Inflammatory macrophage (primary cell): ENCODE results near the gene FRMD3.

ENCODE experiments used
- DNase-seq, 2 donors: peaks; one replicate each; pipeline ENCODE4 v3.0.0-alpha.2; 2020 to 2022
- total RNA-seq, 18 experiments: gene quantifications; one replicate each; lab custom pipeline; 2026; ENCODE audit warnings: mixed read lengths in 6 of 18, inconsistent platforms in 2 of 18; lab: John Stamatoyannopoulos, UW

The FRMD3 gene
- 0.74 to 9.8 (median 3.1) reads per million in 18 experiments for total RNA-seq

DNA sequence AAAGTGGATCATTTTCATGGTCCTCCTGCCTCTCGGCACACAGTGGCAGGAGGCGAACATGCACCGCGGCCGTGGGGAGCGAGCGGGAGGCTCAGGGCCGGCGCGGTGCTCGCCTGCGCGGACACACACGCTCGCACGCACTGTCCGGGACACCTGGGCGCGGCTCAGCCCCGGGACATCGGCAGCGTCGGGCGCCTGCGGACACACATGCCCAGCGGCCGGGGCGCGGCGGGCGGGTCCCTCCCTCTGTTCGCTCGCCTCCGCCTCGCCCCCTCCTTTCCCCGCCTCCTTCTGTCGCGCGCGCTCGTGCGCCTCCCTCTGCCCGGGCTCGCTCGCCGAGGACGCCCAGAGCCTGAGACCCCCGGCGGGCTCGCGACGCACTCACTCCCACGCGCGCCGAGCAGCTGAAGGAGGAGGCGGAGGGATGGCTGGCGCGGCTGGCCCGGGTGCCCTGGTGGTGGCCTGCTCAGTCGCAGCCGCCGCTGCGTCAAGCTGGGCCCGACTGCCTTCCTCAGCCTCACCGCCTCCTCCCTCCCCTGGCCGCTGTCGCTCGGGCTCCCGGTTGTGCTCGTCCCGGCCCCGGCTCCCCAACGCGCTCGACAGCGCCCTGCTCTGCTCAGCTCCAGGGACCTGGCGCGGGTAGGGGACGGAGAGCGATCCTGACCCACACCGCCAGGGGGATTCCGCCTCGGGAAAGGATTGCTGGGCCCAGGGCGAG, at the start of gene FRMD3:
FRMD3 (minus strand) TSS at position 230 of the 718 bp plus-strand sequence; CDS start at position 60, 170 bp downstream.
- peak; percentile 78 to 83 for DNase-seq

DNA sequence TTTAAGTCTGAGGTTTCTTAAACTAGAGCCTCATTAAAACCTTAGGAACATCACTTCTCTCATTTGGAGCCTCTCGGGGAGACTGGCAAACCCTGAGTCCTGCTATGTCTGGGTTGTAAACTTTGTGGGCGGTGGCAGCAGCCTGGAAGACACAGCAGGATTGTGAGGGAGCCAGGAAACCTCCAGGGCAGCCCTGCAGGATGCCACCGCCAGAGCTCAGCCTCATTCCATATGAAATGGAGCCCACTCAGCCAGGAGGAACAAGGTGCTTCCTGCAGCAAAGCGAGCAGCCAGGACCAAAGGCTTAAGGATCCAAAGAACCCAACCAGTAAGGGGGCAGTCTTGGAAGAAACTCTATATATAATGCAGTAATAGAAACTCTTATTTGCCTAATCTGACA, 46.8 kb upstream of the FRMD3 start:
- DNase-seq = no peak

DNA sequence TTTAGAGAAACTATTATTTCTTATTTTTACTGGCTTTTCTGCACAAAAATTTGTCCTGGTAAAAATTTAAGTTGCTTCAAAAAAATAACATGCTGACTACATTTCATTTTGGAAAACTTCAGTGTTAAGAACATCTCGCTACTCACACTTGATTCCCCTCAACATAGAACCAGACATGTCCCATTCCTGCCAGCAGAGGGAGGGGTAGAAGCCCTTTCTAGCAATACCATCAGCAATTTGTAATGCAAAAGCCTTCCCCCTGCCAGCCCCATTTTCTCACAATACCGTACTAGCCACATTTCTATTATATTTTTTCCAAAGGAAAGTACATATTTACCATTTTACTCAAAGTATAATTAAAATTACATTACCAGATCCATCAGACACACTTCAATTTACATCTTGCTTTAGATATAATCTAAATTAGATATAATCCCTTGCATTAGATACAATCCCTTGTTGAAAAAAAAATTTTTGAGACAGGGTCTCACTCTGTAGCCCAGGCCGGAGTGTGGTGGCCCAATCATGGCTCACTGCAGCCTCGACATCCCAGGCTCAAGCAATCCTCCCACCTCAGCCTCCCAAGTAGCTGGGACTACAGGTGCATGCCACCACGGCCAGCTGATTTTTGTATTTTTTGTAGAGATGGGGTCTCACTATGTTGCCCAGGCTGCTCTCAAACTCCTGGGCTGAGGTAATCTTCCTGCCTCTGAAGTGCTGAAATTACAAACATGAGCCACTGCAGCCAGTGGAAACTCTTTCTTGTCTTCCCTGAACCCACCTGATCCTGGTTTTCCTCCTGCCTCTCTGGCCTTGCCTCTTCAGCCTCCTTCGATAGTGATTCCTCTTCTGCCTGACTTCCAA, 45.2 kb upstream of the FRMD3 start:
- peak; percentile 42 to 43 for DNase-seq

DNA sequence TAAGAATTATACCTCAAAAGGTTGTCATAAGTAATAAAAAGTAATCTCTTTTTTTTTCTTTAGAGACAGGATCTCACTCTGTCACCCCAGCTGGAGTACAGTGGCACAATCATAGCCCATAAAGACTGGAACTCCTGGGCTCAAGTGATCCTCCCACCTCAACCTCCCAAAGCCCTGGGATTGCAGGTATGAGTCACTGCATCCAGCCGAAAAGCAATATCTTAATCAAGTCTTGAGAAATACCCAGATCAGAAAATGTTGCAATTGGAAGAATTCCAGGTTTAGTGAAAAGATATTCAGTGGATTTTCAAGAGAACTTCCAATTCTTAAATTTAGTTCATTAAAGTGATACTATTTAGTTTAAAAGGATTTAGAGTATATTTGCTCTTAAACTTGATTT, 43.8 kb upstream of the FRMD3 start:
- no peak for DNase-seq

DNA sequence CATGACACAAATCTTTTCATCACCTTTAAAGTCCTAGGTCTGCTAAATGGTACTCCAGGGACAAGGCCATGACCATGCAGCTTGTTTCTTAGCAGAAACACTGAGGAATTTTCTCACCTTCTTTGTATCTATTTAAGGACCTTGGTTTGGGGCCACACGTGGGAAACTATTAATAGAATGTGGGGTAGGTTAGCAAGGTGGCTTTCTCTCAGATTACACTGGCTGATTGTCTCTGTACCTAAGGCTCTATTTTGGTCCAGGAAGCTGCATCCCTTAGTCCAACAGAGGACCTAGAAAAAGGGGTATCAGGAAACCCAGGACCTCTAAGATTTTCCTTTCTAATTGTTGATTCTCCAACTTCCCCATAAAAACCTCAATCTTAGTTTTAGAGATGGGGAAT, 36.3 kb upstream of the FRMD3 start:
- DNase-seq = no peak

DNA sequence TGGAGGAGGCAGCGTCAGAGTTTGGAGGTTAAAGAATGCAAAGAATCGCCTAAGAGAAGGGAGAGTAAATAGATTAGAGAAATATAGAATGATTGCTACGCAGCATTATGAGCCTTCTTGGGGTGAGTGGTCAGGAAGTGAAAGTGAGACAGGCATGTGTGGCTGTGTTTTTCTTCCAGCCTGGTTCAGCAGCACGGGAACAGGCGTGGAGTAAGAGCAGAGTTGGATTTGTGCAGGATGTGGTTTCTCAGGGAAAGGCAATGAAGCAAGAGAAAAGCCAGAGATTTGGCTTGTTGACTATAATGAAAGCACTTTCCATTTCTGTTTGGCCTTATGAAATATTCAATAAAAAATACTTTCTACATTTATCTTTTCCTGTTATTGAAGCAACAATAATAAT, 34.3 kb upstream of the FRMD3 start:
- peak; percentile 49 to 55 for DNase-seq

DNA sequence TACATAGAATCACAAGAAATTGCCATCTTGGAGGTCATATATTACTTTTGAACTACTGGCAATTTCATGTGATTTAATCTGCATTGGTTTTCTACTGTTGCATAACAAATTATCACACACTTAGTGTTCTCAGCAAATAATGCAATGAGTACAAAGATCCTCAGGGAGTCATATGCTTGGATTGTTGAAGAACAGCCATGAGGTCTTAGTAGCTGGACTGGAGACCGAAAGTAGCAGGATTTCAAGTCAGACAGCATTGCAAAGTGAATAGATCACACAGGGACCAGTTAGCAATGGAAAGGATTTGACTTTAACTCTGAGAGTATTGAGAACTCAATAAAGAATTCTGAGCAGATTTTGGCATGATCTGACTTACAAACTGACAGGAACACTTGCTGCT, 32.2 kb upstream of the FRMD3 start:
- DNase-seq = peak in 1 of 2 donors; percentile 11

DNA sequence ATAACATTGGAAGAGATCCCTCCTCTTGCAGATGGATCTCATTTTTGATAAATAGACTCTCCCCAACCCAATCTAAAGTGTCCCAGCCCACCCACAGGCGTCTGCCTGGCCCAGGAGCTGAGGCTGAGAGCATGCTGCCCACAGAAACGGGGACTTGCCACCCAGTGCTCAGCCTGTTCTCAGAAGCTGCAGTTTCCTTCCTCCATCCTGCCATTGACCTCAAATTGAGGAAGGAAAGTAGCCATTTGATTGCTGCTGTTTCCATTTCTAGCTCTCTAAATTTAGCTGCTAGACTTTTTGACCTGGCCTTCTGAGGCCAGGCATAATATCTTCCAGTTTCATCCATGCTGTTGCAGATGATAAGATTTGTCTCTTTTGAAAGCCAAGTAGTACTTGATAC, 31.1 kb upstream of the FRMD3 start:
- DNase-seq = peak; percentile 32 to 62

DNA sequence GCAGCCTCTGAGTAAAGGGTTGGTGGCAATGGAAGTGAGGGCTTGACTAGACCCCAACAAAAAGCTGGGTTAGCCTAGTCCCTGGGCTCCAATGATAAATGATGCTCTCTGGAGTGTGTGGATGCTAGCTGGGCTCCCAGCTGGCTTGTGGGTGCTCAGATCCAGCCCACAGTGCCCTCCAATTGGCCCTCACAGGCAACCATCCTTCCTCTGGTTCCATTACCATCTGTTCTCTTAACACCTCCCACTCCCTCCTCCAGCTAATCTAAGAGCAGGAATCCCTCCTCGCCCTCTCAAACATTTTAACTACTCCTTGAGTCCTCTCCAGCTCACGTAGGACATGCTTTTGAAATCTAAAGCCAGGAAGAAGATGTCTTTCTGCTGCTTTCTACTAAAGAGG, 25.2 kb upstream of the FRMD3 start:
- no peak for DNase-seq

DNA sequence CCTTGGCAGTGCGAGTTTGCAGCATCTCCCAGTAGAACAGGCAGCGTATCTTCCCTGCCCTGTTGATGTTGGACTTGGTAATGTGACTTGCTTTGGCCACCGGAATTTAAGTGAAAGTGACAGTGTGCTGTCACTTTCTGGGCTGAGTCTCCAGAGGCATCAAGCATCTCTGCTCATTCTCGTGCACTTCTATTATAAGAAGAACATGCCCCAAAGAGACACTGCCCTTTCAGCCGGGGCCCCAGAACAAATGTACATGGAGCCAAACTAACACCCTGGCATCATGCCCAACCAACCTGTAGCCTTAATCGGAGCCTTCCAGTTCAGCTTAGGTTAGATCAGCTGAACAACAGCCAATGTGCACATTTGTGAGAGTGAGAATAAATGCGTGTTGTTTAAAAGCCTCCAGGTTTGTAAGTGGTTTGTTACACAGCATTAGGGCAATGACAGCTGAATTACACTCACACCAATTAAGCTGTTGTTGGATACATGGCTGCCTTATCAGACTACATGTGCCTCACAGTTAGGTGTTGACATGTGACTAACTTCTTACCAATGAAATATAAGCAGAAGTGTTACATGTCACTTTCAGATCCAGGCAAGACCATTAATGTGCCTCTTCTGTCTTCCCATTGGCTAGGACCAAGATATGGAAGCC, 22.1 kb upstream of the FRMD3 start:
- no peak for DNase-seq

DNA sequence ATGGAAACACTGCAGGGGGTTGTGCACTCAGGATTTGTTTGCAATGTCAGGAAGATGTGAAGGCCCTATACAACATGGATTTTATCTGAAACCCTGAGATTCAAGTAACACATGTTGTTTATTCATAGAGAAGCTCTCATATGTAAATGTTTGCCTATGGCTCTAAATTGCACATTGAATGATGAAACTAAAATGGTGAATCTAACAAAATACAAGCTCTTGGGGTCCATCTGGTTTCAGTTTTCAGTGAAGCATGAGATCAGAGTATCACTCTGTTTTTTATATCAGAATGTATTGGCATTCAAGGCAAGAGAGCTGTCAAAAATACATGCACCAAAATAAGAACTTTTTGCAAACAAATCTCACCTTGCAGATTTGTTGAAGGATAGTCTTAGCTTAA, 19.6 kb upstream of the FRMD3 start:
- no peak for DNase-seq

DNA sequence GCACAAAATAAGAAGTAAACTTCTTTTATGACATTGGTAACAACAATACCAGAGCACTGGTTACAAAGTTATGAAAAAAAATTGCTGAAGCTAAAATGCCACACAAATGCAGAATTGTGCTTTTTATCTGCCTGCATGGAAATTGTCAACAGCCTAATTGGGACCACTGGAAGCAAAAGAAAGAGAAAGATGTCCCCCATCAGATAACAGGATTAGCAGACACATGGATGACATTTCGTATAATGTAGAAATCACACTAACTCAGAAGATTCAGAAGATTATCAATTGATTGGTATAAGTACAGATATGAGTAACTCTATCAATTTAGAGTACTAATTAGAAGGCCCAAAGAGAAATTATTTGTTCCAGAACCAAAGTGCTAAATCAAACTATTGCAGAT, 19.1 kb upstream of the FRMD3 start:
- DNase-seq = no peak

DNA sequence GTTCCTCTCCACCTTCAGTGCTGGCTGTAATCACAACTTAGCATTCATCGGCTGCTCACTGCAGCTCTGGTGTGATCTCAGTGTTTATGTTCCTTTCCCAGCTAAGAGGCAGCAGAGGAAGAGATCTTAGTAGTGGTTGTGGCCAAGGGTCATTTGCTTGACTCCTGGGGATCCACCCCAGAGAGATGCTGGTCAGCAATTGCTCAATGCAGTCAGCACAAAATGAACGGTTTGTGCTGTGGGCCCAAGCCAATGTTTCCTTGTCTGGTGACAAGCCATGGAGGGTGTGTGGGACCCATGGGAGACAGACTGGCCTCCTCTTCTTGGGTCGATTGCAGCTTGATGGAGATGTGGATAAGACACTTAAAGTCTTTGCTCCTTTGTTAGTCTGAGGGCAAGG, 16.1 kb upstream of the FRMD3 start:
- no peak for DNase-seq

DNA sequence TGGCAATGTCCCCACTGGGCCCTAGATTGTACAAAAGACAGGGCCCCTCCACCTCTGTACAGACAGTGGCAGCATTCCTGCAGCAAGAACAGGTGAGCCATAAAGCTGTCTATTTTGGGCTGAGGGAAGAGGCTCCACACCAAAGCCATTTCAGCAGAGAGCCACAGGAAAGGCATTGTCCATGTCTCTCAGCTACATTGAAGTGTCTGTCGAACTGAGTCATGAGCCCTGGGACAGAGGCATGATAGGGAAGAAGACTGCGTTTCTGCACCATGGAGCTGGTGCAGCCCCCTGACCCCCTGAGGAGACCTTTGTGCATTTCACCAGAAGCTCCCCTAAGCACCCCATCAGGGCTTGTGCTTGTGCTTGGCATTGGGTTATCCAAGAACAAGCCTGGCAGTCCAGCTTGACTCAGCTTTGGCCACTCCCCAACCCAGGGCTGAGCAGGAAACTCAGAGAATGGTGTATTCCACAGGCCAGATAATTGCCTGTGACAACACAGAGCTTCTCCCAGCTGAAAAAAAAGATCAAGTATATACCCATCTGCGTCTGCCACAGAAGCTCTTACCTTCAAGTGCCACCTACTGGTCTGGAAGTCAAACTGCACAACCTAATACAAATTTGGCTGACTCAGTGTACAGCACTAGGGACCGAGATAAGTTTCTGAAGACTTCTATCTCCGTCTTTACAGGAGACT, 5.9 kb upstream of the FRMD3 start:
- peak; percentile 61 to 74 for DNase-seq

DNA sequence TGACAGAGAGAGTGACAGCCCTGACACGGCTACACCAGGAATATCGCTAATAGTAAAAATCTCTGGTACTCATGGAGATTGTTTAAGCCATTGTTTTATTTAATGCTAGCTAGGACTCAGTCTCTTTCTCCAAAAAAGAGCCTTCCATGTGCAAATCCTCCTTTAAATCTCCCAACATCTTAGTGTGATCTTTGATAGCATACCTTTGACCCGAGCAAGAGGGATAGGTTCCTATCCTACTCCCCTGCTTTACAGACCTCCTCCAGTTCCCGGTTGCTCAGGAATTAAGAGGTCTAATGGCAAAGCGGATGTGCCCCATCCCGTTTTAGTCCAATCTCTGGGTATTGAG, 663 bp upstream of the FRMD3 start:
- no peak for DNase-seq

DNA sequence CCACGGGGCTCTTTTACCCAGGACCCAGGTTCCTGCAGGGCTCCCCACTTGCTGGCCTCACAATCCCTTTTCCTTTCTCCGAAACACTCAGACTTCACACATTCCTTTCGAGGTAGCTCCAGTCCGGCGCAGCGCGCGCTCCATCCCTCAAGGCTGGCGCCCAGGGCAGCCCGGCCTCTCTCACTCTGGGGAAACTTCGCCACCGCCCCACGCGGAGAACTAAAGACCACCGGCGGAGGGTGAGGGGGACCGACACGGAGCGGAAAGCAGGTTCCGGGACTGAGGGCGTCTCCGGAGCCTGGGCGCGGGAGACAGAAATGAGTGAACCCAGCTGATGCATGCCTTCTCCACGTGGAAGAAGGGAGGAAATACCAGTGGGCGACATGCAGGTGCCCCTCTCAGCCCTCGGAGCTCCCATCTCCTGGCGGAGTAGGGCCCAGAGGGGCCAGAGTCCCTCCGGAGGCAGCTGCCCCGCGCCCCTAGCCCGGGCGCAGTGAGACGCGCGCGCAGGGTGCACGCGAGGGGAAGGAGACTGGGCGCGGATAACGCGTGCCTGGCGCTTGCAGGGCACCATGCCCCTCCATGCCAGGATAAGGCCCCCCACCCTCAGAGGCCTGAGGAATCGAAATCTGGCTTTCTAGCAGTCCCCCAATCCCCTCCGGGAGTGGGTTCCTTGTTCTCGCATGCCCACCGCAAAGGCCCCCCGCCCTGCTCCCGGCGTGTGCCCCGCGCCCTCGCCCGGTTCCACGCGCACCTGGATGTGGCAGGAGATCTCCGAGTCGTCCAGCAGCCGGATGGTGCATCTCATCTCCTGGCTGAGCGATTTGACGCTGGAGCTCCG, 650 bp downstream of the FRMD3 start:
- DNase-seq = no peak

DNA sequence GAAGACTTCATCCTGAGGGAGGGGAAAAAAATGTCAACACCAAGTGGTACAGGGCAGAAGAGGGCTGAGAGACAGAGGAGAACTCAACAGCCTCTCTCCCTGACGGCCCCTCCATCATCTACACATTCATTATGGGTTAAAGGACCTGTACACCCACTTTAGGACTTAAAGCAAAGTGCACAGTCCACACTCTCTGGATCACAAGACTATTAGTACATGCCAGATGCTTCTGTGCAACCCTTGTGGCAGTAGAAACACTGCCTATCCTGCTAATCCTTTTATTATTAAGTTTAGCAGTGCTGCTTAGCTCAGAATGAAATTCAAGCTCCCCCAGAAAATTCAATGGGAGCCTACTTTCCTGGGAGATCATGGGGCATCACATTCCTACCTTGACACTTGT, 1.9 kb downstream of the FRMD3 start:
- DNase-seq = peak in 1 of 2 donors; percentile 11

DNA sequence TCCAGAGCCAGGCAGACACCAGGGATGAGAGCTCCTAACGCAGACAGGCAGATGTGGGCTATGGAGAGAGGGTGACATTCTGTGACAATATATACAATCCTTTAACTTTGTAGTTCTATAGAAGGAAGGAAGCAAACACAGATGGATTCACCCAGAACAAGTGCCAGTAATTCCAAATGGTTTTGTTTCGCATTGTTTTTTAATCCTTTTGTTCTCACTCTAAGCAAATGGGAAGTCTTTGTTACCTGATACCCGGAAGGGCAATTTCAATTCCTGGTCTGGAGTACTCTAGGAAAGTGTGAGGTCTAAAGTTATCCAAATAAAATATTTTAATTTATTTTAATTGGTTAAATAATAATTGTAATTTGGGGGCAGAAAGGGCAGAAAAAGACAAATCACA, 2.5 kb downstream of the FRMD3 start:
- DNase-seq = no peak

DNA sequence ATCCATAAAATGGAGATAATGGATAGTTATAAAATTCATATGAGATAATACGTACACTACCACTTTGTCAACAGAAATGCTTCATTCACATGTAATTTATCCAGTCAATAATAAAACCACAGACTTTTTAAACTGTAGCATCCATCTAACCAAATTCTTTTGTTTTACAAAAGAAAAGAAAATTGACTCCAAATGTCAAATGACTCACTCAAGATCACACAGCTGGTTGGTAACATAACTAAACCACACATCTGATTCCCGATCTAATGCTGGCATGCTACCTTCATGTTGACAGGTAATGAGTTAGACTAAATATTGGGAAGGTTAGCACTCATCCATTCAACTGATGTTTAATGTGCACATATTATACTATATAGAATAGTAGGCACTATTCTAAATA, 4.9 kb downstream of the FRMD3 start:
- no peak for DNase-seq

DNA sequence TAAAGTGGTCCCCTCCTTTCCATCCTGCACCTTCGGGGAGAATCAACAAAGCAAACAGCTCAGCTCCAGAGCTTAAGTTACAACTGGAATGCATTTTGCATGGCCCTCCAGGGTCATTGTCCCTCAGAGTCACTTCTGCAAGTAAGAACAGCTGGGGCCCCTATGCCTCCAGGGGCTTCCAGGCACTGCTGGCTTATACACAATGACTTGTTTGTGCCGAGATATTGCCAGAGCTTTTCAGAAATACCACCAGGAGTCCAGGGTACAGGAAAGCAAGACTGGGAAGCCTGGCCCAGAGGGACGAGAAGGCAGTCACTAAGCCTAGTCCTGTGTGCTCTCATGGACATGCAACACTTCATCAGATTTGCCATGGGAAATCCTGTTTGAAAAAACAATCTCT, 11.3 kb downstream of the FRMD3 start:
- DNase-seq = no peak

DNA sequence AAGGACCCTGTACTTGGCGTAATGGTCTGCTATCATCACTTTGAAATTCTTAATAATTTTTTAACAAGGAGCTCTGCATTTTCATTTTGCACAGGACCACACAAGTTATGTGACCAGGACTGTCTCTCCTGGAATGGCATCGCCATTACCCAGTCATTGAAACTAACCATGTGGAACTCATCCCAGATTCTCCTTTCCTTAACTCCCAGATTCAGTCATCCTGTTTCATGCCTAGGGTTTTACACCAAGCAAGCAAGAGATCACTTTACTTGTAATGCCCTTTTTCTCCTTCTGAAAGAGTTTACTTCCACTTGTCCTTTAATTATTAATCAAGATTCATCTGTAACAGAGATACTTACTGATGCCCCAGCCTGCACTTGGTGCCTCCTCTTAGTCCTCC, 12.0 kb downstream of the FRMD3 start:
- DNase-seq = no peak

DNA sequence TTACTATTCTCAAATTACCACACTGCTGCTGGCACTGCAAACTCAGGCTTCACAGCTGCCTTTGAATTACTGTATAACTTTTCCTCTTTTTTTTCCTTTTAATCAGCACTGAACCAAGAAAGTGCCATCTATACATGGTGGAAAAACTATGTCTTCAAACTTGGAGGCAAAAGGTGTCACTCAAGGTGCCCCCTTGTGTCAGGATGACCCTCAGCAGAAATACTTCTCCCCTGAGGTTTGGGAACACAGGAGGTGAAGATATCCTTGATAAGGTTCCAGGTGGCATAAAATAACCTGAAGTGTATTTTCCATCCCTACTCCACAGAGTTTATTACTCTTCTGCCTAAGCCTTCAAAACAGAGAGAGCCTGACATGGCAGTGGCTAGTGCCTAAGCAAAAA, 14.5 kb downstream of the FRMD3 start:
- no peak for DNase-seq
